ENCODE results near the gene POLR2H. TPM values are rescaled to one million over a fixed set of nuclear protein-coding genes. Genes with fewer than 3 reads are reported as not detected.

POLR2H gene
- total RNA-seq, 4 donors from 2014 or later: 90.8 to 307 (median 239) TPM

GRCh38 chr3:184344579-184345316 lies 16.8 kb upstream of the POLR2H start:
- Histone ChIP-seq H3K27me3 (no peaks in the 10 kb centered on the region), H3K9me3 (no peaks in the 10 kb centered on the region), H3K27ac (peak overlapping the region in 2 of 4 donors; percentile 73 to 79), H3K4me1 (peaks cover 0 to 9% (median 1%) of the 10 kb centered on the region in 4 donors), H3K36me3 (peaks cover 0 to 35% (median 0%) of the 10 kb centered on the region in 3 donors), H3K4me3 (no peak overlapping the region)
- TF ChIP-seq POLR2A (IDR thresholded peaks at IDR 0.05): no peak
- TF ChIP-seq, protein P1, sequence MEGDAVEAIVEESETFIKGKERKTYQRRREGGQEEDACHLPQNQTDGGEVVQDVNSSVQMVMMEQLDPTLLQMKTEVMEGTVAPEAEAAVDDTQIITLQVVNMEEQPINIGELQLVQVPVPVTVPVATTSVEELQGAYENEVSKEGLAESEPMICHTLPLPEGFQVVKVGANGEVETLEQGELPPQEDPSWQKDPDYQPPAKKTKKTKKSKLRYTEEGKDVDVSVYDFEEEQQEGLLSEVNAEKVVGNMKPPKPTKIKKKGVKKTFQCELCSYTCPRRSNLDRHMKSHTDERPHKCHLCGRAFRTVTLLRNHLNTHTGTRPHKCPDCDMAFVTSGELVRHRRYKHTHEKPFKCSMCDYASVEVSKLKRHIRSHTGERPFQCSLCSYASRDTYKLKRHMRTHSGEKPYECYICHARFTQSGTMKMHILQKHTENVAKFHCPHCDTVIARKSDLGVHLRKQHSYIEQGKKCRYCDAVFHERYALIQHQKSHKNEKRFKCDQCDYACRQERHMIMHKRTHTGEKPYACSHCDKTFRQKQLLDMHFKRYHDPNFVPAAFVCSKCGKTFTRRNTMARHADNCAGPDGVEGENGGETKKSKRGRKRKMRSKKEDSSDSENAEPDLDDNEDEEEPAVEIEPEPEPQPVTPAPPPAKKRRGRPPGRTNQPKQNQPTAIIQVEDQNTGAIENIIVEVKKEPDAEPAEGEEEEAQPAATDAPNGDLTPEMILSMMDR (IDR thresholded peaks at IDR 0.05): no peak
- no peak for DNase-seq

DNA sequence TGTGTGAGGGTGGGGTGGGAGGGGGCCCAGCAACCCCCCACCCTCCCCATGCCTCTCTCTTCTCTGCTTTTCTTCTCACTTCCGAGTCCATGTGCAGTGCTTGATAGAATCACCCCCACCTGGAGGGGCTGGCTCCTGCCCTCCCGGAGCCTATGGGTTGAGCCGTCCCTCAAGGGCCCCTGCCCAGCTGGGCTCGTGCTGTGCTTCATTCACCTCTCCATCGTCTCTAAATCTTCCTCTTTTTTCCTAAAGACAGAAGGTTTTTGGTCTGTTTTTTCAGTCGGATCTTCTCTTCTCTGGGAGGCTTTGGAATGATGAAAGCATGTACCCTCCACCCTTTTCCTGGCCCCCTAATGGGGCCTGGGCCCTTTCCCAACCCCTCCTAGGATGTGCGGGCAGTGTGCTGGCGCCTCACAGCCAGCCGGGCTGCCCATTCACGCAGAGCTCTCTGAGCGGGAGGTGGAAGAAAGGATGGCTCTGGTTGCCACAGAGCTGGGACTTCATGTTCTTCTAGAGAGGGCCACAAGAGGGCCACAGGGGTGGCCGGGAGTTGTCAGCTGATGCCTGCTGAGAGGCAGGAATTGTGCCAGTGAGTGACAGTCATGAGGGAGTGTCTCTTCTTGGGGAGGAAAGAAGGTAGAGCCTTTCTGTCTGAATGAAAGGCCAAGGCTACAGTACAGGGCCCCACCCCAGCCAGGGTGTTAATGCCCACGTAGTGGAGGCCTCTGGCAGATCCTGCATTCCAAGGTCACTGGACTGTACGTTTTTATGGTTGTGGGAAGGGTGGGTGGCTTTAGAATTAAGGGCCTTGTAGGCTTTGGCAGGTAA lies 16.0 kb upstream of the POLR2H start:
- no peak overlapping the region for H3K4me3 ChIP-seq
- peaks cover 0 to 9% (median 1%) of the 10 kb centered on the region in 4 donors for H3K4me1 ChIP-seq
- no peaks in the 10 kb centered on the region for H3K9me3 ChIP-seq
- no peaks in the 10 kb centered on the region for H3K27me3 ChIP-seq
- peaks cover 0 to 38% (median 0%) of the 10 kb centered on the region in 3 donors for H3K36me3 ChIP-seq
- peak overlapping the region in 3 of 4 donors; percentile 65 to 79 (median 73) for H3K27ac ChIP-seq
- peak in 2 of 3 donors; percentile 88 to 90 for DNase-seq
- TF ChIP-seq, protein P1 (IDR thresholded peaks at IDR 0.05): peak in 4 of 6 experiments; percentile 23 to 80 (median 76)
- peak in 1 of 2 donors; percentile 47 for TF ChIP-seq POLR2A (IDR thresholded peaks at IDR 0.05)

DNA sequence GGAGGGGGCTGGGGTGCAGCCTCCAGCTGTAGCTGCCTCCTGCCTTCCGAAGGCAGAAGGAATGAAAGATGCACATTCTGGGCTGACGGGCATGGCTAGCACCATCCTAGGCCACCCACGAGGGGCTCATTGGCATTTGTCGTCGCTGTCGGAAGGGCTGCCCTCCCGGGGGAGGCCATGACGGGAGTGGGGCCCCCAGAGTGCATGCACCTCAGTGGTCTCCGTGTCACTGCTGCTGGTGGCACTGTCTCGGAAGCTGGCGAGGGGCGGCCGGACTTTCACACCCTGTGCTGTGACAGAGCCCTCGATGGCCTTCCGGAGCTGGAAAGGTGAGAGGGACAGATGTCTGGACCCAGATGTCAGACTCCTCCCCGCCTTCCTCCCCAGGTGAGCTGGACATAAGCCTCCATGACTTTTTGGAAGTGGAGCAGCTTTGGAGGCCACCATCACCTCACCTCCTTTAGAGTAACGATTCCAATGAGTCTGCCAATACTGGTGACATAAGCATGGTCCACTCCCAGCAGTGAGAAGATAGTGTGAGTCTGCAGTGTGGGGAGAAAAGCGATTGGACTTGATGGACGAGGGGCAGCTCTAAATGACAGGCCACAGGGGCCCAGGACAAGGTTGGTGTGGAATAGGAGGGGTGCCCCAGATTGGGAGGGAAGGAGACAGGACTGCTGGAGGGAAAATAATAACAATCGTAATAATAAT lies 14.9 kb upstream of the POLR2H start:
- Histone ChIP-seq H3K4me1 (peaks cover 0 to 15% (median 1%) of the 10 kb centered on the region in 4 donors), H3K4me3 (no peak overlapping the region), H3K9me3 (no peaks in the 10 kb centered on the region), H3K27ac (peak overlapping the region in 3 of 4 donors; percentile 65 to 79 (median 73)), H3K27me3 (no peaks in the 10 kb centered on the region), H3K36me3 (peaks cover 0 to 42% (median 0%) of the 10 kb centered on the region in 3 donors)
- TF ChIP-seq POLR2A (IDR thresholded peaks at IDR 0.05): no peak
- TF ChIP-seq, protein P1 (IDR thresholded peaks at IDR 0.05): no peak
- DNase-seq: peak in 1 of 3 donors; percentile 46

DNA sequence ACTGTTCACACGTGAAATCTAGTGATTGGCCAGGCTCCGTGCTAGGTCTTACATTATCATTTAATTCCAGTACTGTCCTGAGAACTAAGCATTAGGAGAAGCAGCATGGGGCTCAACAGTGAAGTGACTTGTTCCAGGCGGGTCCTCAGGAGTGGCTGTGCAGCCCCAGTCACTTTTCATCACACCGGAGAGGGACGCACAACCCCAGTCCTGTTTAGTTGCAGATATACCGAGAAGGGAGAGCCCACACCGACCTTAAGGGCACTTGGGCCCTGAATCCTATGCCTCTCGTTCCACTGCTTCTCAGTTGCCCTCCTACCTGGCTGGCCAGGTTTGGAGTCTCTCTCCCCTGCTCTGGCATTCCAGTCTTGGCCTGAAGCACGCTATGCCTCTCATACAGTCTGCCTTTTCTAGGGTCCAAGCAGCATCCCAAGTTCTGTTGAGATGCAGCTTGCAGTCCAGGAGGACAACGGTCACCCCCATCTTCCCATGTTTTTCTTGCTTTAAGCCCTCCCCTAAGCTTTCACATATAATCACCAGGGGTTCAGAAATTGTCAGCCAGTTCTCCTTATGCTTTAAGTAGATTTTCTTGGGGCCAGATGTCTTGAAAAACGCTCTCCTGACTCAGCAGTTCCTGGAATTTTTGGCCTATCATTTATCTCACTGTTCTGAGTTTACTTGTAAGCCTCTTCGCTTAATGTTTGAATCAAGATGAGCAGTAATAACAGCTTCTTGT lies 14.0 kb upstream of the POLR2H start:
- no peaks in the 10 kb centered on the region for H3K27me3 ChIP-seq
- DNase-seq: no peak
- peaks cover 0 to 18% (median 1%) of the 10 kb centered on the region in 4 donors for H3K4me1 ChIP-seq
- TF ChIP-seq, protein P1 (IDR thresholded peaks at IDR 0.05): no peak
- TF ChIP-seq POLR2A (IDR thresholded peaks at IDR 0.05): no peak
- no peaks in the 10 kb centered on the region for H3K9me3 ChIP-seq
- peaks cover 0 to 34% (median 0%) of the 10 kb centered on the region in 3 donors for H3K36me3 ChIP-seq
- H3K27ac ChIP-seq: no peak overlapping the region
- no peak overlapping the region for H3K4me3 ChIP-seq

GRCh38 chr3:184348057-184348382 lies 13.5 kb upstream of the POLR2H start:
- Histone ChIP-seq H3K9me3 (no peaks in the 10 kb centered on the region), H3K4me1 (peaks cover 0 to 18% (median 1%) of the 10 kb centered on the region in 4 donors), H3K36me3 (peaks cover 0 to 28% (median 0%) of the 10 kb centered on the region in 3 donors), H3K27ac (no peak overlapping the region), H3K27me3 (no peaks in the 10 kb centered on the region), H3K4me3 (no peak overlapping the region)
- no peak for DNase-seq
- TF ChIP-seq, protein P1 (IDR thresholded peaks at IDR 0.05): no peak
- TF ChIP-seq POLR2A (IDR thresholded peaks at IDR 0.05): no peak
